ENCODE results near the gene STARD13.
"Not testable (repeated sequence)": the region's sequence is repeated elsewhere in the genome, so short reads cannot be mapped to it uniquely, and the experiment has no call there.

STARD13 gene

DNA sequence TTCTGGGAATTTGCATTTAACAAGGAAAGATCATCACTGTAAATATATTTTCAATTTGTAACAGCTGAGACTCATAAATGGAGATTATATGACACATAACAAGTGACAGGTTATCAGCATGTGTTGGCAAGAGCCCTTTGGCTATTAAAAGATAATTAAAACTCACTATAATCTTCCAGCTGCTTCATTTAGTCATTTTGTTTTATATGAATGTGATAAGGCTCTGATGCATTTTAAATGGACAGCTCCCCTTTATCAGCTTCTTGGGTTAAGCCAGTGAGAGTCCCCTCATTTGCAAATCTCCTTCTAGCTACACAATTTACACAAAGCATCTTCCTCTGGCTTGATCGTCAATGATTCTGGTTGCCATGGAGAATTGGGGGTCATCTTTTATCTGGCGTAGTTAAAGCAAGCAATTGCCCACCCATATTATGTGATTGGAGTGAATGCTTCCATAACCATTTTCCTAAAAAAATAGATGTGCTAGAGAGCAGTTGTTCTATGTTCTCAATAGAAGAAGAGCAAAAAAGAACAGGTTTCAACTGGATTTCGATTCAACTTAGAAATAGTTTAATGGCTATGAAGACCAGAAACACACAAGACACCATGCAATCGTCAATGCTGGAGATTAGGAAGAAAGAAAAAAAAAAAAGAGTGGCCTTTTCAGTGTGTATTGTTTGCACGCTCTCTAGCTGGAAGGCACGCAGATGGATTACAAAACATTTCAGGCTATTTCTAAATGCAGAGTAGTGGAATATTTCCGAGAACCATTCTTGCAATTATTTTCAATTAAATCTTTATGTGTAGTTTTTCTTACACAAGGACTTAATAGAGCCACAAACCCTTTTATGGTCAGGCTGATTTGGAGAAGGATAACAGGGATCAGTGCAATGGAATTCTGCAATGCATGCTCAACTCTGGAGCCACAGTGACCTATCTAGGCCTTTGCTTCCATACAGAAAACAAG is 27.4 kb downstream of the STARD13 start:
- DNase-seq: peak in 1 of 56 donors; percentile 25

DNA sequence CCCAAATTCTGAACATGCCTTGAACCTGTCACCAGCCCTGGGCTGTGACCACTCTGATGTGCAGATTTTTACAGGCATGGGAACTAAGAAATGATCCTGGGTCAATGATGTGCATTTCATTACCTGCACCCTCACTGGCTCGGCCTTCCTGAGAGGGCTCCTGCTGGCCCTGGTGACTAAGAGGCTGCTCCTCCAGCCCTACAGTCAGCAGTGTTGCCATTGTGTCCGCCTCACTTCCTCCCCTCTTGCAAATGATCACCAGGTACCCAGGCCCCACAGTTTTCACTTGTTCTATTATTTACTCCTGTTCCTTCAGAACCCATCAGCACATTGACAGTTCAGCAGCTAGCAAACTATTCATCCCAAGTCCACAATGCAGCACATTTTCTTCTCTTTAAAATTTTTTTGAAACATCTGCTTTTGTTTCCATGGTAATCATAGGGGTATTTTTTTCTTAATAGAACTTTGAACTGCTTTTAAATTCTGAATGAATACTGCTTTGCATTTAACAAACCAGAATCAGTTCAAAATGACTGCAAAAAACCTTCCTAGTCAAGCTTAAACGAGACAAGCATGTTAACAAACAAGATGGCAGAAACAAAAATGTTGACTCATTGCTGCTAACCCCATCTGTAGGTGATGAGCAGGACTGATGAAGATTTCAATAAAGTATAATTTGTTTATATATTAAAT is 29.3 kb downstream of the STARD13 start:
- DNase-seq: no peak

DNA sequence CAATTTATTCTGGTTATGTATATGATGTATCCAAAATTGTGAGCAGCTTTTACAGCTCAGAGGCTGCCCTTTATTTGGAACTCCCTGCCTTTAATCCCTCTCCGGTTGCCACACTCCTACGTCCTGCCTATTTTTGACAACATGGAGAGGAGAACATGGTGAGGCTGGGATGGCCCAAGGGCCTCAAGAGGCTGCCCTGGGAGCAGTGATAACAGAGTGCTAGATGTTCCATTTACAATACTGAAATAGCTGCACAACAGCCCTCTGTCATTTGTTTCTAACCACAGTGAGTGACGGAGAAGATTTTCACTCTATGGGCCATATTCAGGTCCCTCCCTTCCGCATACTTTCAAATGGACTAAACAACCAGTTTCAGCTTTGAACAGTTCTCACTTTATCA is 33.4 kb downstream of the STARD13 start:
- no peak for DNase-seq

DNA sequence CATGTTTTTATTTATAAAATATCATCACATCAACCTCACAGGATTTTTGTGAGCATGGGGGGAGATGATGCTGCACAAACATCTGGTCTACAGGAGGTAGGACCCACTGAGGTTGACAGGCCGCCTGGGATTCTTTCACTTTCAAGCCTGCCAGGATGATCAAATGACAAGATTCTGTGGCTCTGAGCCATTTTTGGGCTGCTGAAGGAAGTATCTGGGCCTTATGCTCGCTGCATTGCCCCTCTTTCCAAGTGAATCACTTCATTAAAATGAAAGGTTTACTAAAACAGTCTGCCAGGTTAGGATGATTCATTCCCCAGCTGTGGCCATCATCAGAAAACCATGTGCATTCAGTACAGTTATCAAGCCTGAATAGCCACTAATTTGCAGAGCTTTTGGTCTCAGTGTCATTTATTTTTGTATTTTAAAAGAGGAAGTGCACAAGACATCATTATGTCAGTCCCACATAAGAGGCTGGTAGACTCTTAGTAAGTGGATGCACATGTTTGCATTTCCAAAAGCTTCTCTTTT is 34.4 kb downstream of the STARD13 start:
- peak in 3 of 56 donors; percentile 4 to 27 (median 13) for DNase-seq

DNA sequence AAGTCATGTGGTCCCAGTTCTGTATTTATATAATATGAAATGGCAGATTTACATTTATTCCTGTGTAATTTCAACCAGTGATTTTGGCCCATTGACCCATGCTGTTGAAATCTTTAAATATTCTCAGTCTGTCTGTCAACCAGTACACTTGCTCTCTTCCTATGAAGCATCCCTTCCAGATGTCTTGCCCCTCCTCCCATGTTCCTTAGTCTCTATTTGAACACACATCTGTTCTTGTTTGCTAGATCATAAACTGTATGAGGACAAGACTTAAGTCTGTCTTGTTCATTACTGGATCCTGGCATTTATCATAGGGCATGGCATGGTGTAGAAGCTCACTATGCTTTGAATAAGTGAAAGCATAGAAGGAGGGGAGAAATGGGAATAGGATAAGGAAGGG is 34.9 kb downstream of the STARD13 start:
- no peak for DNase-seq

DNA sequence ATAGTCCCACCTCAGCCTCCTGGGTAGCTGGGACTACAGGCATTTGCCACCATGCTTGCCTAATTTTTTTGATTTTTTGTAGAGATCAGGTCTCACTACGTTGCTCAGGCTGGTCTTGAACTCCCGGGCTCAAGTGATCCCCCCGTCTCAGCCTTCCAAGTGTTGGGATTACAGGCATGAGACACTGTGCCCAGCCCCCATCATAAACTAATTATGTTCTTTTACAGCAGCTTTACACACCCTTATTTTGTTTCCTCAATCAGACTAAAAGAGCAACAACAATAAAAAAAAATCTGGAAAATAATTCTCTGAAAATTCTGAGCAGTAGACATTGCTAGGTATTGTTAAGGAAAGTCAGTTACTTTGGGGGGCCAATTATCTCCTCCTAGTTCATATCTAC is 35.7 kb downstream of the STARD13 start:
- DNase-seq: no peak

DNA sequence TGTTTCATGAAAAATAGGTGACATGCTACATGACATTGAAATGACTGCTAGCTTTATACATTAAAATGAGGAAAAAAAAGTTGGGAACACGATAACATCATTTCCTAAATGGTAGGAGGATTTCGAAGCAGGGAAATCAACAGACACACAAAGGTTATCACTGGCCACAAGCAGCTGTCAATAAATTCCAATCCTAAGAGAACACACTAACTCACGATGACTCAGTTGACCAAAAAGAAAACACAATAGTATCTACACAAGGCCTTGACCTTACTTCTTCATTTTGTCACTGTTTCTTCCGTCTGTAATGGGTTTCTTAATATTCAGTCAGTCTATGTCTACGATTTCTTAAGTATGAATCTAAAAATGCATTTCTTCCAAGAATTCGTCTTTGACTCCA is 36.5 kb downstream of the STARD13 start:
- DNase-seq: no peak

DNA sequence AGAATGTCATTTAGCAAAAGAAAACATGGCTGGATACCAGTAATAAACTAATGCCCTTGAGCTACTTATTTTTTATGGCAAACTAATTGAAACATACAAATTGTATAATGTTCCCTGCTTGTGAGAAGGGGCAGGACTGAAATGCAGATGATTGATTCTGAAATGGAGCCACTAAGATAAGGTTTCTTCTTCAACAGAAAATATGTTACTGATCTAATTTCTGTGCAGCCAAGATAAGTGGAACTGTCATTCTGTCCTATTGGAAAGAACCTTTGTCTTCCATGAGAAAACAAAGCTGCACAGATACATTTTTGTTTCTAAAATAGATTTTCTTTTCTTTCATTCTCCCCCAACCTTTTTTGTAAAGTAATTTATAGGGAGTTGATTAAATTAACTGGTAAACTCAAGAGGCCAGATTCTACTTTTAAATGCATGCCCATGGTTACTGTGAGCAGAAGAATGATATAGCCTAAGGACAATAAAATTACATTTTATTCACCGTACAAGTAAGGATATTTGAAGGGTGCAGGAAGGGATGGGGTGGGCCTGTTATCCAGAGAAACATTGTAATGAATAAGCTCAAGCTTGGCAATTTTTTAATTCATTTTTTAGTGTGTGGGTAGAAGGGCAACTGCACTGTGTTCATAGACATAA is 39.9 kb downstream of the STARD13 start:
- no peak for DNase-seq

DNA sequence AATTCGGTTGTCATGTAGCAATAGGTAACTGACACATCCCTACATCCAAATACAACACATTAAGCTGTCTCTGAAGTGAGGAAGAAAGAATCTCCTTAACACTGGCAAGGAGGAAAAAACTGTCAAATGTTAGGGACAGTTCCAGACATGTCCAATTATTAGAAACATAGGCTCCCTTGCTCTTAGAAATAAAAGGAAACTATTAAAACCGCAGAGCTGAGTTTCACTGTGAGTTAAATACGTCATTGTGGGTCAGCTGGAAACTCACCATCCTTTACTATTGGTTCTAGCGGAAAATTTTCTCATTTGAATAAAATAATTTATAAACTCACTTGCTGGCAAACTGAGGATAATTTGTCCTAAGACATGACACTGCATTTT is 40.7 kb downstream of the STARD13 start:
- DNase-seq: no peak

DNA sequence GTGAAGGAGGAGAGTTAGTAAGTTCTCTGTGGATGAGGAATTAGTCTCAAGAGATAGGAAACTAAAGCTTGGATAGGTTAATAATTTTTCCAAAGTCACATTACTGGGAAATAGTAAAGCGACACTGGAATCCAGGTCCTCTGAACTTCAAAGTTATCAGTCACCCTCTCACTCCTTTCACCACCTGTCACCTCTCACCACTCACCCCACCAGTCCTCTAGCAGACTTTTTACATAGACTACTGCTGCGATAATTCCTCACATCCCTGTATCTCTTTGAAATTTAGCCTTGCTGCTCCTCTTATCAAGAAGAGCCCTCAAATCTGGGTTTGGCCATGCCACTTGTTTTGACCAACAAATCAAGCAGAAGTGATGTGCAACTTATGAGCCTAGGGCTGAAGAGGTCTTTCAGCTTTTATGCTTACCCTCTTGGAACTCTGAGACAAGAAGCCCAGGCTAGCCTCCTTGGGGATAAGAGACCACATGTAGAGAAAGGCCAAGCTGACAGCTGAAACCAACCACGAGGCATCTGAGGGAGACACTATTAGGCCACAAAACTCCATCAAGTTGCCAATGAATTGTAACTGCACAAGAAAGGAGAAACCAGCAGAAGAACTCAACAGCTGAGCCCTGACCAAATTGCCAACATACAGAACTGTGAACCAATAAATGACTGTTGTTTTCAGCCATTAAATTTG is 41.2 kb downstream of the STARD13 start:
- no peak for DNase-seq

DNA sequence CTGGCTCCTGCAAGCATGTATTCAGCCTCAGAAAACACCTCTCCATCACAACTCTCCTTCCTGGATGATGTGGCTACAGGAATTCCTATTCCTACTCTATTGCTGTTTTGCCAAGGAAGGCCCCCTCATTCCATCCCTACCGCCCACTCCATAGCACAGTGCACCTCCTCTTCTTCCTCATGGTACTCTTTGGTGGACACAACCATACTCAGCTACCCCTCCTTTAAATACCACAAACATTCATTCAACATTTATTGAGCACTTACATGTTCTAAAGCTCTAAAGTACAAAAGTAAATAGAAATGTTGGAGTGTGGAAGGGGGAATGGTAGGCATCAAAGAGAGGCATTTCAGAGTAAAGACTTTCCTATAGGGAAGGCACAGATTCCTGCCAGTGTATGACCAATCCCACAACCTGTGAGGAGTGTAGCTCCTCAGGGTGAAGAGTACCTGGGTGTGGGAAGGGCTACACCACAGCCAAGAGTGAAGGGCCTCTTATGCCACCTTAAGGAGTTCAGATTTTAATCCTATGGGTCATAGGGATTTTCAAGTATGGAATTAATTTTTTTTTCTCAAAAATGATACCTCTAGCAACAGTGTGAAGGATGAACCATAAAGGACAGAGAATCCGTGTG is 42.5 kb downstream of the STARD13 start:
- DNase-seq: no peak

DNA sequence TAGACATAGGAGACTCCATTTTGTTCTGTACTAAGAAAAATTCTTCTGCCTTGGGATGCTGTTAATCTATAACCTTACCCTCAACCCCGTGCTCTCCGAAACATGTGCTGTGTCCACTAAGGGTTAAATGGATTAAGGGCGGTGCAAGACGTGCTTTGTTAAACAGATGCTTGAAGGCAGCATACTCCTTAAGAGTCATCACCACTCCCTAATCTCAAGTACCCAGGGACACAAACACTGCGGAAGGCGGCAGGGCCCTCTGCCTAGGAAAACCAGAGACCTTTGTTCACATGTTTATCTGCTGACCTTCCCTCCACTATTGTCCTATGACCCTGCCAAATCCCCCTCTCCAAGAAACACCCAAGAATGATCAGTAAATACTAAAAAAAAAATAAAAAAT is 43.2 kb downstream of the STARD13 start:
- DNase-seq: not testable (repeated sequence)

DNA sequence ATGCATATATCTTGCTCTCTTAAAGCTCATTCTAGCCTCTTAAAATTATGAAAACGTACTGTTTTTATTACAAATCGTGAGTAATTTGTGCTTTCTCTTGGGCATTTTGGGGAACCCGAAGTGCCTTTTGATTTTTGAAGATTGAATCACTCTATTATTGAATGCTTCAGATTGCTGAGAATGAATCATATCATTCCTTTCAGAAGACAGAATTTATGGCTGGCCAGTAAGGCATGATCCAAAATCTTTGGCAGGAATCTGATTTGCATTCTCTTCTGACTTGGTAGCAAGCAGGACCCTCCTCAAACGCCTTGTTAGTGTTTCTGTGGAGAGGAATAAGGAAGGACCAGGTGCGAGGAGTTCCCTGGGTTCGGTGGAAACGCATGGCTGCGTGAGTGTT is 49.5 kb downstream of the STARD13 start:
- DNase-seq: no peak

DNA sequence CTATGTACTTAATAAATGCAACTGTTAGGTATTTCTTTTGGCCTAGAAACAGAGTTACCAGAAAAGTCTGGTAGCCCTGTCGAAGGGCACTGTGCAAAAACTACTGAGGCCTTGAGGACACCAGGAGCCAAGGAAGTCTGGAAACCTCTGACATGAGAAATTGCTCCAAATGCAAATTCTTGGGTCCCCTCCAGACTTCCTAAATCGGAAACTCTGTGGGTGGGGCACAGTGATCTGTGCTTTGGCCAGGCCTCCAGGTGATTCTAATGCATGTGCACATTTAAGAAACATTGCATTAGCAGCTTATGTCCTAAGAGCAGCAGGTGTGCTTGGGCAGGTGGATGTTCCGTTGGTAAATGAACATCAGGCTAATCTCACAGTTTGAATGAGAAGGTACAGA is 50.0 kb downstream of the STARD13 start:
- DNase-seq: no peak

DNA sequence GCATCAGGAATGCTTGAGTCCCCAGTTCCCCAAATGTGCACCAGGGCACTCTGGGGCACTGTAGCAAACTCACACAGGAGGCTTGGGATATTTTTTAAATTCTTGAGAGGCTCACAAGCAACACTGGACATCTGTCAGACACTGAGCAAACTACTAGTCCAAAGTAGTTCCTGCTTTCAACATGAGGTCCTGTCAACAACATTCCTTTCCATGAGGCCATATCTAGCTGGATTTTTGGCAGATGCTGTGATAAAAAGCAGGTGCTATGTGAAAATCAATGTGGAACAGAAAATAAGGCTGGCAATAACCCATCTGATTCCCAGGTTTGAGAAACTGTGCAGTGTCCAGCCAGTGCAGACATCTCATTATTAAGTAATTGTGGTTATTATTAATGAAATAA is 50.5 kb downstream of the STARD13 start:
- no peak for DNase-seq

DNA sequence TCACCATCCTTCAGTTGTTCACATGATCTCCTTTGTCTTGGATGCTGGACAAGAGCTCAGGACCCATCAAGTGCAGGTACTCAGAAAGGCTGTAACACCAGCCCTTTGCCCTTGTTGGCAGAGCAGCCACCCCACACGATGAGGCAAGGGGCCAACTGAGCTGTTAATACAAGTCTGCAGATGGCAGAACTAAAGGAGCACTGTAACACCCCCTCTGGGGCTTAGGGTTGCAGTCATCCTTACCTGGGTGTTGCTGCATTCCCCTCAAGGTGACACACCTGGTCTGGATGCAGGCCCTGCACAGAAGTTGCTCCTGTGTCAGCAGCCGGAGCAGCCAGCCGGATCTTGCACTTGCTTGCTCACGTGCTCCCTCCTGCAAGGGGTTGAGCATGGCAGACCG is 52.0 kb downstream of the STARD13 start:
- no peak for DNase-seq

DNA sequence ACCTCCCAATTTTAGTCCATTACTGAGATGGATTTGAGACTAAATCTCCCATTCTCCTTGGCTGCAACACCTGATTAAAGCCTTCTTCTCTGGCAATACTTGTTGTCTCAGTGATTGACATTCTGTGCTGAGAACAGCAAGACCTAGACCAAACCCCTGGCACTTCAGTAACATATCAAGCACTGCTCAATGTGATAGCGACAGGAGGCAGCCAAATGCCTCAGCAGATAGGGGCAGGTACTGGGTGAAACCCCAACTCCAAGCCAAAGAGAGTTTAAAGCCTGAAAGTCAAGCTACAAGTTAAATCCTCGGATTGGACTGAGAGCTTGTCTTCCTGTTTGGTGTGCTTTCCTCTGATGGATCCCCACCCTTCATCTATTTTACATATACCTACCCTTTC is 52.7 kb downstream of the STARD13 start:
- DNase-seq: no peak

DNA sequence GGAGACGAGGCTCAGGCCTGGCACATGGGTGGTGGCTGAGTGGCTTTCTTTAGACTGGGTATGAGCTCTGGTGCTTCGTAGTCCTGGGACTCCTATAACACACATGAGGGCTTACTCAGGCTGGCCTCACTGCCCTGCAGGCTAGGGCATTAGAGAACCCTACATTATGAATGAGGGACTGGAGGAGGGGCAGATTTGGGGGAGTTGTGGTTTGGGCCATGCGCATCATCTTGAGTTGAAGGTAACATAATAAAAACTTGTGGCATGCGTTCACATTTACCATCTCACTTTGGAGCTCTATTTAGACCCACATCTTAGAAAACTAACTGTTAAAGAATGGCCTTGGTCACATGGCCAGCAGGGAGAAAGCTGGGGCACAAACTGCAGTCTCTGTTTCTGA is 54.2 kb downstream of the STARD13 start:
- DNase-seq: no peak

DNA sequence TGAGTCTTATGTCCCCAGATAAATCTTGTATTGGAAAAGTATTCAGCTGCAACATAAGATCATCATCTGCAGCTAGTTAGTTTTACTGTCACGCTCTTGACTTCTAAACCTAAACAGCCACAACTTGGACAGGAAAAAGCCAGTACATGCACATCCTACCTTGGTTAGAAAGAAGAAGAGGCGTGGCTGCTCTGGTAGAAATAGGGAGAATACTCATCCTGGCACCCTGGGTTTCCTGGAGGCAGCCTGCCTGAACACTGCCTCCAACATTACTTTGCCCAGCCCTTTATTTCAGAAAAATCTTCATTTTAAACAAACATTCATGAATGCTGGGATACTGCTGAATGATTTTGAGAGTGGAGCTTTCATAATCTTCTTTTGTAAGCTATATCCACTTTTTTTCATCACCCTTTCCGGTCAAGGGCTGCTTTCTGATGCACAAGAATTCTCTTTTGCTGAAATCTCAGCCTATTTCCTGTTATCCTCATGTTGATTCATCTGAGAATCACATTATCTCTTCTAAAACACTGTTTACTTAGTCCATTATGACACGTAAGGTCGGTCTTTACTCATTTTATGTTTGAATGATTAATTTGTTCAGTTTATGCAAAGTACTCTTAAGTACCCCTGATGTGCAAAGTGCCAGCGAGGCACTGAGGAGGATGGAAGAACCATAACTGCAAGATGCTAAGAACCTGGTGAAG is 55.2 kb downstream of the STARD13 start:
- no peak for DNase-seq

All from amygdala (tissue), 56 donors.